ENCODE results near the gene MTTP.

- TF ChIP-seq, protein P1, sequence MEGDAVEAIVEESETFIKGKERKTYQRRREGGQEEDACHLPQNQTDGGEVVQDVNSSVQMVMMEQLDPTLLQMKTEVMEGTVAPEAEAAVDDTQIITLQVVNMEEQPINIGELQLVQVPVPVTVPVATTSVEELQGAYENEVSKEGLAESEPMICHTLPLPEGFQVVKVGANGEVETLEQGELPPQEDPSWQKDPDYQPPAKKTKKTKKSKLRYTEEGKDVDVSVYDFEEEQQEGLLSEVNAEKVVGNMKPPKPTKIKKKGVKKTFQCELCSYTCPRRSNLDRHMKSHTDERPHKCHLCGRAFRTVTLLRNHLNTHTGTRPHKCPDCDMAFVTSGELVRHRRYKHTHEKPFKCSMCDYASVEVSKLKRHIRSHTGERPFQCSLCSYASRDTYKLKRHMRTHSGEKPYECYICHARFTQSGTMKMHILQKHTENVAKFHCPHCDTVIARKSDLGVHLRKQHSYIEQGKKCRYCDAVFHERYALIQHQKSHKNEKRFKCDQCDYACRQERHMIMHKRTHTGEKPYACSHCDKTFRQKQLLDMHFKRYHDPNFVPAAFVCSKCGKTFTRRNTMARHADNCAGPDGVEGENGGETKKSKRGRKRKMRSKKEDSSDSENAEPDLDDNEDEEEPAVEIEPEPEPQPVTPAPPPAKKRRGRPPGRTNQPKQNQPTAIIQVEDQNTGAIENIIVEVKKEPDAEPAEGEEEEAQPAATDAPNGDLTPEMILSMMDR (IDR thresholded peaks at IDR 0.05; ENCODE audit: insufficient read depth, low read length, poor library complexity, severe bottlenecking): no peak
- no peak for TF ChIP-seq EZH2phosphoT487 (conservative IDR thresholded peaks at IDR 0.05; ENCODE audit: low read length)
These were observed 11.1 kb upstream of the MTTP start, which contains the start of gene TRMT10A for GRCh38 chr4:99563310-99564186.

Data from SU-DHL-6 (cell line).